ENCODE data around the gene TOP3B.
"Not testable (repeated sequence)": the region's sequence is repeated elsewhere in the genome, so short reads cannot be mapped to it uniquely, and the experiment has no call there.

TOP3B gene

GRCh38 chr22:21921184-21921721 lies 61.3 kb downstream of the TOP3B start:
- no peak for DNase-seq

- DNase-seq, result no peak
Measured at GRCh38 chr22:21920341-21921183, 62.0 kb downstream of the TOP3B start.

GRCh38 chr22:21919526-21920307 lies 62.9 kb downstream of the TOP3B start:
- no peak for DNase-seq

GRCh38 chr22:21918466-21919185 lies 64.0 kb downstream of the TOP3B start:
- no peak for DNase-seq

GRCh38 chr22:21917959-21918261 lies 64.7 kb downstream of the TOP3B start:
- no peak for DNase-seq

- DNase-seq, result no peak
Measured at GRCh38 chr22:21917181-21917958, 65.2 kb downstream of the TOP3B start.

- DNase-seq, result no peak
Measured at GRCh38 chr22:21916309-21916918, 66.2 kb downstream of the TOP3B start.

GRCh38 chr22:21915624-21916308 lies 66.8 kb downstream of the TOP3B start:
- DNase-seq, result no peak

- DNase-seq, result not testable (repeated sequence)
Measured at GRCh38 chr22:21914033-21914642, 68.4 kb downstream of the TOP3B start.

- DNase-seq, result not testable (repeated sequence)
Measured at GRCh38 chr22:21910367-21910766, 72.2 kb downstream of the TOP3B start.

GRCh38 chr22:21909871-21910270 lies 72.7 kb downstream of the TOP3B start:
- no peak for DNase-seq

- no peak for DNase-seq
Measured at GRCh38 chr22:21907638-21908522, 74.7 kb downstream of the TOP3B start.

Data from cerebellar nuclear complex (tissue), 1 donor.